Naive thymus-derived CD4-positive, alpha-beta T cell (primary cell): ENCODE data around the gene TBC1D1. TPM values are rescaled to one million over a fixed set of nuclear protein-coding genes. Genes with fewer than 3 reads are reported as not detected.

Source experiments
- ATAC-seq: fragments of 150-1000 bp; cut with Tn5 transposase; 2 replicates; pipeline ENCODE4 v1.10.0; 2021; ENCODE audit warnings: mild to moderate bottlenecking, moderate library complexity
- CTCF ChIA-PET: fragments of 350-600 bp; sonication (Branson Sonifier 250); formaldehyde crosslinking; loops from one replicate; lab custom pipeline; 2021; ENCODE audit warnings: antibody characterized with exemption; lab: Charles Lee
- POLR2A ChIA-PET: fragments of 350-600 bp; sonication (Branson Sonifier 250); formaldehyde crosslinking; loops from one replicate; lab custom pipeline; 2021; ENCODE audit warnings: antibody characterized with exemption, inconsistent platforms; lab: Charles Lee
- DNase-seq, 9 donors: peaks; one replicate each; pipeline versions ENCODE4 v3.0.0 to v3.0.0-alpha.2; 2020 to 2022; ENCODE audit warnings: mixed read lengths in 1 of 9
- H3K27ac ChIP-seq: one replicate; pipeline ENCODE4 v1.7.0; 2013; ENCODE audit warnings: mild to moderate bottlenecking, low read depth, low read length, moderate library complexity
- H3K27me3 ChIP-seq, 2 donors: one replicate each; pipeline ENCODE4 v1.7.0; 2013; ENCODE audit warnings: low read length in 2 of 2, mild to moderate bottlenecking in 2 of 2, moderate library complexity in 2 of 2; ENCODE audit not compliant: control insufficient read depth in 2 of 2, insufficient read depth in 2 of 2
- H3K36me3 ChIP-seq, 3 experiments: 1 replicate in 2 of 3; 2 replicates in 1 of 3; pipeline ENCODE4 v1.7.0; 2013; ENCODE audit warnings: low read length in 3 of 3, mild to moderate bottlenecking in 3 of 3, moderate library complexity in 1 of 3; ENCODE audit not compliant: insufficient read depth in 3 of 3, control insufficient read depth in 2 of 3
- H3K4me1 ChIP-seq, 2 donors: one replicate each; pipeline ENCODE4 v1.7.0; 2013; ENCODE audit warnings: low read length in 2 of 2, mild to moderate bottlenecking in 2 of 2, moderate library complexity in 1 of 2; ENCODE audit not compliant: control insufficient read depth in 2 of 2, insufficient read depth in 2 of 2
- H3K4me3 ChIP-seq: 2 replicates; pipeline ENCODE4 v1.7.0; 2013; ENCODE audit warnings: mild to moderate bottlenecking, low read length
- H3K9me3 ChIP-seq, 3 experiments: 1 replicate in 2 of 3; 2 replicates in 1 of 3; pipeline ENCODE4 v1.7.0; 2013; ENCODE audit warnings: low read length in 3 of 3; ENCODE audit not compliant: control insufficient read depth in 2 of 3
- H3K27ac Mint-ChIP-seq, 9 donors: one replicate each; pipeline ENCODE4 v1.8.0; 2020 to 2022; ENCODE audit warnings: mixed read lengths in 9 of 9, mild to moderate bottlenecking in 8 of 9, moderate library complexity in 5 of 9, inconsistent platforms in 2 of 9
- H3K27me3 Mint-ChIP-seq, 5 donors: one replicate each; pipeline ENCODE4 v1.8.0; 2021 to 2022; ENCODE audit warnings: mixed read lengths in 5 of 5, mild to moderate bottlenecking in 1 of 5
- H3K36me3 Mint-ChIP-seq, 5 donors: one replicate each; pipeline ENCODE4 v1.8.0; 2020 to 2022; ENCODE audit warnings: mixed read lengths in 5 of 5, mild to moderate bottlenecking in 3 of 5, inconsistent platforms in 1 of 5
- H3K4me1 Mint-ChIP-seq, 7 donors: one replicate each; pipeline ENCODE4 v1.8.0; 2020 to 2022; ENCODE audit warnings: mixed read lengths in 7 of 7, mild to moderate bottlenecking in 3 of 7, inconsistent platforms in 1 of 7
- H3K4me3 Mint-ChIP-seq, 10 donors: one replicate each; pipeline ENCODE4 v1.8.0; 2020 to 2022; ENCODE audit warnings: mild to moderate bottlenecking in 10 of 10, mixed read lengths in 10 of 10, moderate library complexity in 6 of 10, inconsistent platforms in 2 of 10
- H3K9me3 Mint-ChIP-seq, 11 donors: one replicate each; pipeline ENCODE4 v1.8.0; 2020 to 2022; ENCODE audit warnings: mixed read lengths in 11 of 11, mild to moderate bottlenecking in 4 of 11, inconsistent platforms in 1 of 11, moderate library complexity in 1 of 11
- intact Hi-C, 2 donors: fragments of 100-400 bp; cut with micrococcal nuclease; formaldehyde crosslinking; loops; one replicate each; pipeline ENCODE4 v1.15.1; 2023
- polyA plus RNA-seq, 2 donors: library from polyadenylated mRNA; unstranded; fragments of 300-500 nt; fragmentation: Illumina TruSeq; gene quantifications; one replicate each; pipeline ENCODE4 v1.2.3, GENCODE V29; 2021
- total RNA-seq, 6 experiments: library from RNA in 5 of 6; stranded (reverse) in 5 of 6; gene quantifications; 1 replicate in 5 of 6; 2 replicates in 1 of 6; pipeline ENCODE4 v1.2.3 and lab custom pipeline; 2021 to 2026

TBC1D1 gene
- total and polyA plus RNA-seq, 7 experiments from 2014 or later: 19.4 to 66.8 (median 46.9) TPM

GRCh38 chr4:37978248-37978924 is 87.5 kb downstream of the TBC1D1 start:
- no peaks in the 10 kb centered on the region for H3K9me3 Mint-ChIP-seq
- ATAC-seq (no peak), DNase-seq (peak in 3 of 9 donors; percentile 10 to 27 (median 13))
- peak overlapping the region; percentile 69 for H3K4me3 ChIP-seq
- H3K4me1 Mint-ChIP-seq: peaks cover 17 to 40% (median 34%) of the 10 kb centered on the region in 7 donors
- no peaks in the 10 kb centered on the region for H3K27me3 ChIP-seq
- CTCF ChIA-PET: interaction anchor here (0.6 to 1.6 kb wide), 3 partner anchors 8 to 1466 kb away, joined by 3 to 7 read pairs (median 5); no protein-coding TSS in a partner anchor
- POLR2A ChIA-PET: interaction anchor here (0.6 to 1.5 kb wide), 4 partner anchors 87 to 808 kb away, joined by 3 to 4 read pairs (median 3); no protein-coding TSS in a partner anchor
- H3K4me3 Mint-ChIP-seq: peak overlapping the region; percentile 74 to 91 (median 84)
- peaks cover 0 to 8% (median 4%) of the 10 kb centered on the region in 5 donors for H3K36me3 Mint-ChIP-seq
- H3K9me3 ChIP-seq: no peaks in the 10 kb centered on the region
- peak overlapping the region; percentile 51 to 90 (median 78) for H3K27ac Mint-ChIP-seq
- no peaks in the 10 kb centered on the region for H3K27me3 Mint-ChIP-seq
- peak overlapping the region; percentile 85 for H3K27ac ChIP-seq
- intact Hi-C loops: loop anchor here (5.0 kb wide), 2 partner anchors 59 to 376 kb away; no protein-coding TSS in a partner anchor
- H3K36me3 ChIP-seq: no peaks in the 10 kb centered on the region
- H3K4me1 ChIP-seq: peaks cover 9 to 13% of the 10 kb centered on the region in 2 donors

- no peak overlapping the region for H3K27ac ChIP-seq
- H3K4me3 ChIP-seq: no peak overlapping the region
- Mint-ChIP-seq H3K4me3 (no peak overlapping the region), H3K4me1 (peaks cover 17 to 40% (median 35%) of the 10 kb centered on the region in 7 donors), H3K27ac (peak overlapping the region in 1 of 9 donors; percentile 15), H3K9me3 (no peaks in the 10 kb centered on the region), H3K36me3 (peaks cover 0 to 8% (median 7%) of the 10 kb centered on the region in 5 donors), H3K27me3 (no peaks in the 10 kb centered on the region)
- CTCF ChIA-PET: interaction anchor here (0.6 kb wide), 1 partner anchor 479 kb away, joined by 3 read pairs; no protein-coding TSS in a partner anchor
- POLR2A ChIA-PET: no interaction called here
- ATAC-seq (no peak), DNase-seq (no peak)
- no peaks in the 10 kb centered on the region for H3K27me3 ChIP-seq
- H3K4me1 ChIP-seq: peaks cover 9 to 13% of the 10 kb centered on the region in 2 donors
- H3K36me3 ChIP-seq: no peaks in the 10 kb centered on the region
- H3K9me3 ChIP-seq: no peaks in the 10 kb centered on the region
- intact Hi-C loops: no loop called here
Observed at GRCh38 chr4:37980246-37980645, 89.4 kb downstream of the TBC1D1 start.

- Histone ChIP-seq H3K9me3 (no peaks in the 10 kb centered on the region), H3K4me3 (no peak overlapping the region), H3K27me3 (no peaks in the 10 kb centered on the region), H3K4me1 (peaks cover 9 to 13% of the 10 kb centered on the region in 2 donors), H3K36me3 (no peaks in the 10 kb centered on the region), H3K27ac (no peak overlapping the region)
- H3K27ac Mint-ChIP-seq: peak overlapping the region in 1 of 9 donors; percentile 53
- intact Hi-C loops: no loop called here
- ATAC-seq (no peak), DNase-seq (no peak)
- H3K27me3 Mint-ChIP-seq: no peaks in the 10 kb centered on the region
- POLR2A ChIA-PET: no interaction called here
- H3K4me1 Mint-ChIP-seq: peaks cover 21 to 46% (median 41%) of the 10 kb centered on the region in 7 donors
- CTCF ChIA-PET: no interaction called here
- peaks cover 0 to 12% (median 8%) of the 10 kb centered on the region in 5 donors for H3K36me3 Mint-ChIP-seq
- H3K4me3 Mint-ChIP-seq: no peak overlapping the region
- H3K9me3 Mint-ChIP-seq: no peaks in the 10 kb centered on the region
Observed at GRCh38 chr4:37981425-37981824, 90.5 kb downstream of the TBC1D1 start.

GRCh38 chr4:37981844-37982720 is 91.2 kb downstream of the TBC1D1 start:
- ChIA-PET POLR2A (no interaction called here), CTCF (no interaction called here)
- peaks cover 9 to 13% of the 10 kb centered on the region in 2 donors for H3K4me1 ChIP-seq
- no peaks in the 10 kb centered on the region for H3K27me3 ChIP-seq
- H3K4me1 Mint-ChIP-seq: peaks cover 21 to 46% (median 40%) of the 10 kb centered on the region in 7 donors
- H3K36me3 ChIP-seq: no peaks in the 10 kb centered on the region
- H3K4me3 ChIP-seq: no peak overlapping the region
- peak overlapping the region in 2 of 9 donors; percentile 53 to 71 for H3K27ac Mint-ChIP-seq
- H3K4me3 Mint-ChIP-seq: no peak overlapping the region
- intact Hi-C loops: no loop called here
- H3K9me3 Mint-ChIP-seq: no peaks in the 10 kb centered on the region
- no peak overlapping the region for H3K27ac ChIP-seq
- no peaks in the 10 kb centered on the region for H3K27me3 Mint-ChIP-seq
- DNase-seq: no peak
- no peak for ATAC-seq
- no peaks in the 10 kb centered on the region for H3K9me3 ChIP-seq
- H3K36me3 Mint-ChIP-seq: peaks cover 0 to 12% (median 8%) of the 10 kb centered on the region in 5 donors

GRCh38 chr4:37982736-37983135 is 91.9 kb downstream of the TBC1D1 start:
- no peaks in the 10 kb centered on the region for H3K9me3 ChIP-seq
- ChIA-PET CTCF (interaction anchor here (0.7 kb wide), 1 partner anchor 13 kb away, joined by 5 read pairs; no protein-coding TSS in a partner anchor), POLR2A (no interaction called here)
- peaks cover 0 to 17% (median 9%) of the 10 kb centered on the region in 5 donors for H3K36me3 Mint-ChIP-seq
- H3K27me3 ChIP-seq: no peaks in the 10 kb centered on the region
- no peaks in the 10 kb centered on the region for H3K27me3 Mint-ChIP-seq
- H3K4me3 ChIP-seq: no peak overlapping the region
- peaks cover 9 to 13% of the 10 kb centered on the region in 2 donors for H3K4me1 ChIP-seq
- intact Hi-C loops: no loop called here
- no peak overlapping the region for H3K4me3 Mint-ChIP-seq
- DNase-seq: no peak
- H3K4me1 Mint-ChIP-seq: peaks cover 23 to 46% (median 40%) of the 10 kb centered on the region in 7 donors
- no peak for ATAC-seq
- no peak overlapping the region for H3K27ac ChIP-seq
- peak overlapping the region in 1 of 9 donors; percentile 71 for H3K27ac Mint-ChIP-seq
- no peaks in the 10 kb centered on the region for H3K36me3 ChIP-seq
- no peaks in the 10 kb centered on the region for H3K9me3 Mint-ChIP-seq

GRCh38 chr4:37983951-37984350 is 93.1 kb downstream of the TBC1D1 start:
- H3K4me3 Mint-ChIP-seq: no peak overlapping the region
- CTCF ChIA-PET: no interaction called here
- H3K36me3 Mint-ChIP-seq: peaks cover 0 to 25% (median 9%) of the 10 kb centered on the region in 5 donors
- POLR2A ChIA-PET: interaction anchor here (0.7 kb wide), 1 partner anchor 1726 kb away, joined by 3 read pairs; no protein-coding TSS in a partner anchor
- ATAC-seq: no peak
- intact Hi-C loops: no loop called here
- no peaks in the 10 kb centered on the region for H3K27me3 ChIP-seq
- no peaks in the 10 kb centered on the region for H3K9me3 ChIP-seq
- peak overlapping the region in 1 of 9 donors; percentile 18 for H3K27ac Mint-ChIP-seq
- H3K36me3 ChIP-seq: no peaks in the 10 kb centered on the region
- H3K9me3 Mint-ChIP-seq: no peaks in the 10 kb centered on the region
- H3K4me3 ChIP-seq: no peak overlapping the region
- peaks cover 0 to 3% of the 10 kb centered on the region in 2 donors for H3K4me1 ChIP-seq
- DNase-seq: no peak
- H3K4me1 Mint-ChIP-seq: peaks cover 23 to 40% (median 29%) of the 10 kb centered on the region in 7 donors
- H3K27me3 Mint-ChIP-seq: no peaks in the 10 kb centered on the region
- H3K27ac ChIP-seq: no peak overlapping the region
